Measurements from ENCODE around the gene FNIP2.

Gene FNIP2

DNA sequence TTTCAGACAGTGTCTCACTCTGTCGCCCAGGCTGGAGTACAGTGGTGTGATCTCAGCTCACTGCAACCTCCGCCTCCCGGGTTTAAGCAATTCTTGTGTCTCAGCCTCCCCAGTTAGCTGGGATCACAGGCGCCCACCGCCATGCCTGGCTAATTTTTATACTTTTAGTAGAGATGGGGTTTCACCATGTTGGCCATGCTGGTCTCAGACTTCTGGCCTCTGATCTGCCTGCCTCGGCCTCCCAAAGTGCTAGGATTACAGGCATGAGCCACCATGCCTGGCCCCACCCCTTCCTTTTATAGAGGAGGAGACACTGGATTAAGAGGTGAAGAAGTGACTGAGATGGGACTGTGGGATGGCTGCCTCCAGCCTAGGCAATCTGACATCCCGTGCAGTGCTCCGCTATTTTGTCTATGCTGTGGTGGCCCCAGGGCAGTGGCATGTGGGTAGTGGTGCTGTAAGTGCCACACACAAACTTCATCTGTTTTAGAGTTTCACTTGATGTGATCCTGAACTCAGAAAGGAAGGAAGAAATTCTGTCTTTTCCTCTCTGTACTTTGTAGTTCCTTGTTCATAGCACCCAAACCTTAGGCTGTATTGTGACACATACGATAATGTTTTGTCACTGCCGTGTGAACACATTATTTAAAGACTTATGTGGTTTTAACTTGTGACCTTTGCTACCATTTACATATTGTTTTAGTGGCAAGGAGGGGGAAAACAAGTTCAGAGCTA lies 48.9 kb downstream of the FNIP2 start:
- Histone ChIP-seq H3K4me1 (peaks cover 0 to 78% (median 40%) of the 10 kb centered on the region in 4 donors), H3K4me3 (no peak overlapping the region), H3K36me3 (no peaks in the 10 kb centered on the region), H3K27ac (peak overlapping the region in 1 of 2 donors; percentile 12), H3K9me3 (no peaks in the 10 kb centered on the region), H3K27me3 (no peaks in the 10 kb centered on the region)
- intact Hi-C loops (cut with DNase I; ENCODE audit: low total_unique reads) = no loop called here
- TF ChIP-seq, protein P1, sequence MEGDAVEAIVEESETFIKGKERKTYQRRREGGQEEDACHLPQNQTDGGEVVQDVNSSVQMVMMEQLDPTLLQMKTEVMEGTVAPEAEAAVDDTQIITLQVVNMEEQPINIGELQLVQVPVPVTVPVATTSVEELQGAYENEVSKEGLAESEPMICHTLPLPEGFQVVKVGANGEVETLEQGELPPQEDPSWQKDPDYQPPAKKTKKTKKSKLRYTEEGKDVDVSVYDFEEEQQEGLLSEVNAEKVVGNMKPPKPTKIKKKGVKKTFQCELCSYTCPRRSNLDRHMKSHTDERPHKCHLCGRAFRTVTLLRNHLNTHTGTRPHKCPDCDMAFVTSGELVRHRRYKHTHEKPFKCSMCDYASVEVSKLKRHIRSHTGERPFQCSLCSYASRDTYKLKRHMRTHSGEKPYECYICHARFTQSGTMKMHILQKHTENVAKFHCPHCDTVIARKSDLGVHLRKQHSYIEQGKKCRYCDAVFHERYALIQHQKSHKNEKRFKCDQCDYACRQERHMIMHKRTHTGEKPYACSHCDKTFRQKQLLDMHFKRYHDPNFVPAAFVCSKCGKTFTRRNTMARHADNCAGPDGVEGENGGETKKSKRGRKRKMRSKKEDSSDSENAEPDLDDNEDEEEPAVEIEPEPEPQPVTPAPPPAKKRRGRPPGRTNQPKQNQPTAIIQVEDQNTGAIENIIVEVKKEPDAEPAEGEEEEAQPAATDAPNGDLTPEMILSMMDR (IDR thresholded peaks at IDR 0.05) = no peak
- no peak for DNase-seq

- DNase-seq = no peak
- intact Hi-C loops (cut with DNase I; ENCODE audit: low total_unique reads) = no loop called here
- TF ChIP-seq, protein P1 (IDR thresholded peaks at IDR 0.05) = no peak
- H3K27me3 ChIP-seq = no peaks in the 10 kb centered on the region
- peaks cover 0 to 83% (median 42%) of the 10 kb centered on the region in 4 donors for H3K4me1 ChIP-seq
- peak overlapping the region in 1 of 2 donors; percentile 12 for H3K27ac ChIP-seq
- no peaks in the 10 kb centered on the region for H3K9me3 ChIP-seq
- H3K36me3 ChIP-seq = no peaks in the 10 kb centered on the region
- H3K4me3 ChIP-seq = no peak overlapping the region
These were observed 49.8 kb downstream of the FNIP2 start for GRCh38 chr4:158818560-158819140.

- intact Hi-C loops (cut with DNase I; ENCODE audit: low total_unique reads) = no loop called here
- TF ChIP-seq, protein P1 (IDR thresholded peaks at IDR 0.05) = no peak
- H3K4me1 ChIP-seq = peaks cover 0 to 87% (median 48%) of the 10 kb centered on the region in 4 donors
These were observed 51.3 kb downstream of the FNIP2 start for GRCh38 chr4:158819942-158820786.

DNA sequence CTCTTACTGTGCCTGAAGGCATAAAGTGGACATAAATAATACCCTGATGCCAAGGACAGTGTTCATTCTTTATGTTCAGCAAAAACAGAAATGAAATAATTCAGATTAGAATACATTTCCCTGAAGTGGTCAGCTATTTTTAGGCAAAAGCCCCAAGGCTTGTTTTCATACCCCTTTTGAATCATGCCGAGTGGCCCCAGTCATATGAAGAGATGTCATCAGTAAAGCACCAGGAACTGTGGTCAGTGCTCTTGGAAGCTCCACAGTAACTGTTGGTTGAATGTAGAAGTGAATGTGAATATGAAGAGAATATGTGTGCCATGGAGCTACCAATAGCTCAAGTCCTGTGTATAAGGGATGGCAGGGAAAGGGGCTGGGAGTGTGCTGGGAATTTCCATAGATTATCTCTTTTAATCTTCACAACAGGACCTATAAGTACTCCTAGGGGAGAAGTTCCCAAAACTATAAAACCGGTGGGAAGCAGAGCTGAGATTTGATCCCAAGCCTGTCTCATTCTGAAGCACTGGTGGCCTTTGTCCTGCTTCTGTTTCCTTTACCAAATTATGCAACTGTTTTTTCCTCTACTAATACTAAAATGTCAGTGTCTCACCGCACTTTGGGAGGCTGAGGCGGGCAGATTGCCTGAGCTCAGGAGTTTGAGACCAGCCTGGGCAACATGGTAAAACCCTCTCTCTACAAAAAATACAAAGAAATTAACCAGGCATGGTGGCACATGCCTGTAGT lies 52.6 kb downstream of the FNIP2 start:
- no peak overlapping the region for H3K4me3 ChIP-seq
- no peaks in the 10 kb centered on the region for H3K27me3 ChIP-seq
- no peaks in the 10 kb centered on the region for H3K9me3 ChIP-seq
- H3K4me1 ChIP-seq = peaks cover 0 to 99% (median 59%) of the 10 kb centered on the region in 4 donors
- H3K27ac ChIP-seq = peak overlapping the region; percentile 75 to 77
- no peak for DNase-seq
- intact Hi-C loops (cut with DNase I; ENCODE audit: low total_unique reads) = no loop called here
- TF ChIP-seq, protein P1 (IDR thresholded peaks at IDR 0.05) = no peak
- H3K36me3 ChIP-seq = no peaks in the 10 kb centered on the region

More at GRCh38 chr4:158819942-158820786, 51.3 kb downstream of the FNIP2 start:
- Histone ChIP-seq H3K27me3 (no peaks in the 10 kb centered on the region), H3K4me3 (no peak overlapping the region), H3K36me3 (no peaks in the 10 kb centered on the region), H3K9me3 (no peaks in the 10 kb centered on the region), H3K27ac (peak overlapping the region; percentile 75 to 77)
- DNase-seq = no peak

- H3K4me1 ChIP-seq = peaks cover 0 to 99% (median 65%) of the 10 kb centered on the region in 4 donors
- TF ChIP-seq, protein P1 (IDR thresholded peaks at IDR 0.05) = no peak
- no peak overlapping the region for H3K4me3 ChIP-seq
- H3K27me3 ChIP-seq = no peaks in the 10 kb centered on the region
- intact Hi-C loops (cut with DNase I; ENCODE audit: low total_unique reads) = no loop called here
- H3K27ac ChIP-seq = peak overlapping the region in 1 of 2 donors; percentile 75
- no peaks in the 10 kb centered on the region for H3K9me3 ChIP-seq
- H3K36me3 ChIP-seq = no peaks in the 10 kb centered on the region
- DNase-seq = no peak
These were observed 53.5 kb downstream of the FNIP2 start for GRCh38 chr4:158822348-158822747.

Measured in tibial artery (tissue), 4 donors.